ENCODE data around the gene ENPP3.

DNA sequence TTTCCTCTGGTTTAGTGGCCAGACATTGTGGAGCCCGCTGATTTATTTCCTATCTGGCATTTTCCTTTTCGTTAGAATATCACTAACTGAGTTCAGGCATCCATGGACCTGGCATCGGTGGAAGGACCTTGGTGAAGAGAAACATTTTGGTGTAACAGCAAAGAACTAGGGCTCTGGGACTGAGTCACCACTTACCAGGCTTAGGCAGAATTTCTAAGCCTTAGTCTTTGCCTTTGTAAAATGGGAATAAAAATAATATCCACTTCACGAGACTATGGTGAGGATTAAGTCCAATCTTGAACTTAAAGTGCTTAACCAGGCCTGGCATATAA, 128.7 kb downstream of the ENPP3 start:
- TF ChIP-seq, protein P1, sequence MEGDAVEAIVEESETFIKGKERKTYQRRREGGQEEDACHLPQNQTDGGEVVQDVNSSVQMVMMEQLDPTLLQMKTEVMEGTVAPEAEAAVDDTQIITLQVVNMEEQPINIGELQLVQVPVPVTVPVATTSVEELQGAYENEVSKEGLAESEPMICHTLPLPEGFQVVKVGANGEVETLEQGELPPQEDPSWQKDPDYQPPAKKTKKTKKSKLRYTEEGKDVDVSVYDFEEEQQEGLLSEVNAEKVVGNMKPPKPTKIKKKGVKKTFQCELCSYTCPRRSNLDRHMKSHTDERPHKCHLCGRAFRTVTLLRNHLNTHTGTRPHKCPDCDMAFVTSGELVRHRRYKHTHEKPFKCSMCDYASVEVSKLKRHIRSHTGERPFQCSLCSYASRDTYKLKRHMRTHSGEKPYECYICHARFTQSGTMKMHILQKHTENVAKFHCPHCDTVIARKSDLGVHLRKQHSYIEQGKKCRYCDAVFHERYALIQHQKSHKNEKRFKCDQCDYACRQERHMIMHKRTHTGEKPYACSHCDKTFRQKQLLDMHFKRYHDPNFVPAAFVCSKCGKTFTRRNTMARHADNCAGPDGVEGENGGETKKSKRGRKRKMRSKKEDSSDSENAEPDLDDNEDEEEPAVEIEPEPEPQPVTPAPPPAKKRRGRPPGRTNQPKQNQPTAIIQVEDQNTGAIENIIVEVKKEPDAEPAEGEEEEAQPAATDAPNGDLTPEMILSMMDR (IDR thresholded peaks at IDR 0.05) = no peak
- no peak for TF ChIP-seq POLR2A (IDR thresholded peaks at IDR 0.05)

Data from testis (tissue), 2 donors.